ENCODE results near the gene THEM5. TPM values are rescaled to one million over a fixed set of nuclear protein-coding genes. Genes with fewer than 3 reads are reported as not detected.
"Not testable (repeated sequence)": the region's sequence is repeated elsewhere in the genome, so short reads cannot be mapped to it uniquely, and the experiment has no call there.

The THEM5 gene
- total RNA-seq, 3 donors from 2014 or later = not detected

GRCh38 chr1:151858030-151858746 is 4.7 kb upstream of the THEM5 start:
- no peaks in the 10 kb centered on the region for H3K4me1 Mint-ChIP-seq (ENCODE audit: low read depth)
- no peaks in the 10 kb centered on the region for H3K9me3 Mint-ChIP-seq
- no peaks in the 10 kb centered on the region for H3K27me3 Mint-ChIP-seq (ENCODE audit: low read depth)
- no peak overlapping the region for H3K4me3 Mint-ChIP-seq
- no peak for ATAC-seq
- DNase-seq = no peak
- H3K36me3 Mint-ChIP-seq (ENCODE audit: insufficient read depth) = no peaks in the 10 kb centered on the region

GRCh38 chr1:151855933-151856332 is 2.4 kb upstream of the THEM5 start:
- Mint-ChIP-seq H3K36me3 (ENCODE audit: insufficient read depth) (peaks cover 4% of the 10 kb centered on the region), H3K9me3 (no peaks in the 10 kb centered on the region), H3K4me1 (ENCODE audit: low read depth) (no peaks in the 10 kb centered on the region), H3K4me3 (no peak overlapping the region), H3K27me3 (ENCODE audit: low read depth) (no peaks in the 10 kb centered on the region)
- ATAC-seq (no peak), DNase-seq (no peak)

GRCh38 chr1:151855516-151855915 is 2.0 kb upstream of the THEM5 start:
- not testable (repeated sequence) for ATAC-seq; H3K4me3 Mint-ChIP-seq; DNase-seq; H3K36me3 Mint-ChIP-seq (ENCODE audit: insufficient read depth); H3K4me1 Mint-ChIP-seq (ENCODE audit: low read depth); H3K9me3 Mint-ChIP-seq; H3K27me3 Mint-ChIP-seq (ENCODE audit: low read depth)

- no peak overlapping the region for H3K4me3 Mint-ChIP-seq
- no peak for DNase-seq
- H3K9me3 Mint-ChIP-seq = no peaks in the 10 kb centered on the region
- H3K4me1 Mint-ChIP-seq (ENCODE audit: low read depth) = no peaks in the 10 kb centered on the region
- H3K36me3 Mint-ChIP-seq (ENCODE audit: insufficient read depth) = peaks cover 9% of the 10 kb centered on the region
- ATAC-seq = no peak
- no peaks in the 10 kb centered on the region for H3K27me3 Mint-ChIP-seq (ENCODE audit: low read depth)
Measured at GRCh38 chr1:151854658-151855057, 1.1 kb upstream of the THEM5 start.

- DNase-seq (no peak), ATAC-seq (no peak)
- Mint-ChIP-seq H3K36me3 (ENCODE audit: insufficient read depth) (peaks cover 14% of the 10 kb centered on the region), H3K9me3 (no peaks in the 10 kb centered on the region), H3K4me3 (no peak overlapping the region), H3K27me3 (ENCODE audit: low read depth) (no peaks in the 10 kb centered on the region), H3K4me1 (ENCODE audit: low read depth) (peaks cover 15% of the 10 kb centered on the region)
Measured at GRCh38 chr1:151852733-151853132, 779 bp downstream of the THEM5 start.

GRCh38 chr1:151851886-151852285 is 1.6 kb downstream of the THEM5 start:
- H3K27me3 Mint-ChIP-seq (ENCODE audit: low read depth) = no peaks in the 10 kb centered on the region
- H3K4me1 Mint-ChIP-seq (ENCODE audit: low read depth) = peaks cover 16% of the 10 kb centered on the region
- ATAC-seq (no peak), DNase-seq (no peak)
- no peak overlapping the region for H3K4me3 Mint-ChIP-seq
- no peaks in the 10 kb centered on the region for H3K9me3 Mint-ChIP-seq
- peaks cover 14% of the 10 kb centered on the region for H3K36me3 Mint-ChIP-seq (ENCODE audit: insufficient read depth)

- no peak for ATAC-seq
- Mint-ChIP-seq H3K4me3 (no peak overlapping the region), H3K4me1 (ENCODE audit: low read depth) (peaks cover 27% of the 10 kb centered on the region), H3K27me3 (ENCODE audit: low read depth) (no peaks in the 10 kb centered on the region), H3K36me3 (ENCODE audit: insufficient read depth) (peaks cover 25% of the 10 kb centered on the region), H3K9me3 (no peaks in the 10 kb centered on the region)
- no peak for DNase-seq
Measured at GRCh38 chr1:151849871-151850270, 3.6 kb downstream of the THEM5 start.

- Mint-ChIP-seq H3K4me3 (no peak overlapping the region), H3K4me1 (ENCODE audit: low read depth) (peaks cover 34% of the 10 kb centered on the region), H3K9me3 (no peaks in the 10 kb centered on the region), H3K36me3 (ENCODE audit: insufficient read depth) (peaks cover 32% of the 10 kb centered on the region), H3K27me3 (ENCODE audit: low read depth) (no peaks in the 10 kb centered on the region)
- ATAC-seq = no peak
- no peak for DNase-seq
Measured at GRCh38 chr1:151849126-151849525, 4.4 kb downstream of the THEM5 start.

GRCh38 chr1:151847867-151848596 is 5.5 kb downstream of the THEM5 start:
- no peak for DNase-seq
- peaks cover 34% of the 10 kb centered on the region for H3K4me1 Mint-ChIP-seq (ENCODE audit: low read depth)
- H3K9me3 Mint-ChIP-seq = no peaks in the 10 kb centered on the region
- H3K36me3 Mint-ChIP-seq (ENCODE audit: insufficient read depth) = peaks cover 33% of the 10 kb centered on the region
- no peak overlapping the region for H3K4me3 Mint-ChIP-seq
- ATAC-seq = no peak
- H3K27me3 Mint-ChIP-seq (ENCODE audit: low read depth) = no peaks in the 10 kb centered on the region

- ATAC-seq (peak in 1 of 2 donors; percentile 23), DNase-seq (no peak)
- Mint-ChIP-seq H3K4me1 (ENCODE audit: low read depth) (peaks cover 34% of the 10 kb centered on the region), H3K36me3 (ENCODE audit: insufficient read depth) (peaks cover 39% of the 10 kb centered on the region), H3K27me3 (ENCODE audit: low read depth) (no peaks in the 10 kb centered on the region), H3K4me3 (no peak overlapping the region), H3K9me3 (no peaks in the 10 kb centered on the region)
Measured at GRCh38 chr1:151846686-151847237, 6.8 kb downstream of the THEM5 start.

- Mint-ChIP-seq H3K4me3 (no peak overlapping the region), H3K36me3 (ENCODE audit: insufficient read depth) (peaks cover 38% of the 10 kb centered on the region), H3K4me1 (ENCODE audit: low read depth) (peaks cover 36% of the 10 kb centered on the region), H3K27me3 (ENCODE audit: low read depth) (no peaks in the 10 kb centered on the region), H3K9me3 (no peaks in the 10 kb centered on the region)
- peak; percentile 64 to 69 for ATAC-seq
- no peak for DNase-seq
Measured at GRCh38 chr1:151846062-151846568, 7.4 kb downstream of the THEM5 start.

GRCh38 chr1:151843398-151843797 is 10.1 kb downstream of the THEM5 start:
- Mint-ChIP-seq H3K36me3 (ENCODE audit: insufficient read depth) (peaks cover 30% of the 10 kb centered on the region), H3K27me3 (ENCODE audit: low read depth) (no peaks in the 10 kb centered on the region), H3K4me3 (no peak overlapping the region), H3K9me3 (no peaks in the 10 kb centered on the region), H3K4me1 (ENCODE audit: low read depth) (peaks cover 43% of the 10 kb centered on the region)
- ATAC-seq = no peak
- DNase-seq = no peak

GRCh38 chr1:151841141-151841540 is 12.4 kb downstream of the THEM5 start:
- no peak for DNase-seq
- no peaks in the 10 kb centered on the region for H3K9me3 Mint-ChIP-seq
- peak overlapping the region; percentile 84 for H3K4me3 Mint-ChIP-seq
- ATAC-seq = no peak
- peaks cover 24% of the 10 kb centered on the region for H3K36me3 Mint-ChIP-seq (ENCODE audit: insufficient read depth)
- H3K27me3 Mint-ChIP-seq (ENCODE audit: low read depth) = no peaks in the 10 kb centered on the region
- H3K4me1 Mint-ChIP-seq (ENCODE audit: low read depth) = peaks cover 47% of the 10 kb centered on the region

- Mint-ChIP-seq H3K27me3 (ENCODE audit: low read depth) (no peaks in the 10 kb centered on the region), H3K4me3 (peak overlapping the region; percentile 84), H3K36me3 (ENCODE audit: insufficient read depth) (peaks cover 21% of the 10 kb centered on the region), H3K4me1 (ENCODE audit: low read depth) (peaks cover 44% of the 10 kb centered on the region), H3K9me3 (no peaks in the 10 kb centered on the region)
- ATAC-seq (no peak), DNase-seq (no peak)
Measured at GRCh38 chr1:151840421-151840820, 13.1 kb downstream of the THEM5 start.
